NCI-H187 (cell line): ENCODE data around the gene SGIP1.
A peak's percentile ranks its signal among the peaks of the same experiment; 100 is the strongest.
"Not testable (repeated sequence)": the region's sequence is repeated elsewhere in the genome, so short reads cannot be mapped to it uniquely, and the experiment has no call there.

Experiments
- DNase-seq, 2 experiments: peaks; one replicate each; lab custom pipeline; 2025; lab: John Stamatoyannopoulos, UW

SGIP1 gene

GRCh38 chr1:66553846-66554245 lies 19.9 kb downstream of the SGIP1 start:
- DNase-seq: no peak

GRCh38 chr1:66556161-66556611 lies 22.2 kb downstream of the SGIP1 start:
- DNase-seq: peak; percentile 49 to 82

GRCh38 chr1:66557157-66557556 lies 23.2 kb downstream of the SGIP1 start:
- DNase-seq: no peak

- no peak for DNase-seq
Measured at GRCh38 chr1:66559517-66559916, 25.6 kb downstream of the SGIP1 start.

GRCh38 chr1:66562561-66562960 lies 28.6 kb downstream of the SGIP1 start:
- no peak for DNase-seq

GRCh38 chr1:66563094-66563800 lies 29.3 kb downstream of the SGIP1 start:
- no peak for DNase-seq

GRCh38 chr1:66563941-66564630 lies 30.1 kb downstream of the SGIP1 start:
- DNase-seq: no peak

GRCh38 chr1:66570196-66570595 lies 36.2 kb downstream of the SGIP1 start:
- DNase-seq: no peak

- DNase-seq: no peak
Measured at GRCh38 chr1:66571789-66572188, 37.8 kb downstream of the SGIP1 start.

- DNase-seq: no peak
Measured at GRCh38 chr1:66575739-66576138, 41.8 kb downstream of the SGIP1 start.

- peak in 1 of 2 experiments; percentile 37 for DNase-seq
Measured at GRCh38 chr1:66576645-66577044, 42.7 kb downstream of the SGIP1 start.

GRCh38 chr1:66578841-66579240 lies 44.9 kb downstream of the SGIP1 start:
- DNase-seq: no peak

GRCh38 chr1:66580081-66580480 lies 46.1 kb downstream of the SGIP1 start:
- DNase-seq: no peak

GRCh38 chr1:66583021-66583420 lies 49.1 kb downstream of the SGIP1 start:
- DNase-seq: no peak

- no peak for DNase-seq
Measured at GRCh38 chr1:66585002-66585401, 51.0 kb downstream of the SGIP1 start.

- no peak for DNase-seq
Measured at GRCh38 chr1:66589326-66589725, 55.4 kb downstream of the SGIP1 start.

- DNase-seq: not testable (repeated sequence)
Measured at GRCh38 chr1:66592106-66592507, 58.2 kb downstream of the SGIP1 start.

GRCh38 chr1:66596191-66596590 lies 62.2 kb downstream of the SGIP1 start:
- DNase-seq: no peak

GRCh38 chr1:66597500-66597899 lies 63.5 kb downstream of the SGIP1 start:
- DNase-seq: no peak

GRCh38 chr1:66598670-66599069 lies 64.7 kb downstream of the SGIP1 start:
- DNase-seq: no peak

GRCh38 chr1:66599346-66599745 lies 65.4 kb downstream of the SGIP1 start:
- DNase-seq: no peak

- no peak for DNase-seq
Measured at GRCh38 chr1:66599899-66600737, 66.2 kb downstream of the SGIP1 start.
